OCI-LY3 (cell line): ENCODE results near the gene ARVCF.

Source experiments
- H2AFZ ChIP-seq: fragments of 200-600, 300-600 bp; shearing (Covaris generic); 2 replicates; pipeline ENCODE4 v1.6.0; 2014; ENCODE audit warnings: antibody characterized with exemption, low read depth, low read length
- H3K27ac ChIP-seq: fragments of 200-600, 300-600 bp; sonication (generic); 2 replicates; pipeline ENCODE4 v1.5.1; 2014; ENCODE audit warnings: mild to moderate bottlenecking, low read length, moderate library complexity, mixed read lengths
- H3K27me3 ChIP-seq: fragments of 200-600, 300-600 bp; sonication (generic); 2 replicates; pipeline ENCODE4 v1.6.1; 2014; ENCODE audit warnings: low read depth, low read length, mixed read lengths
- H3K36me3 ChIP-seq: fragments of 200-600, 300-600 bp; sonication (generic); replicated peaks from 2 replicates; pipeline ENCODE3; 2014; ENCODE audit warnings: low read depth, low read length, mixed read lengths
- H3K4me1 ChIP-seq: fragments of 300-600, 200-600 bp; sonication (generic); 2 replicates; pipeline ENCODE4 v1.6.1; 2014; ENCODE audit warnings: low read length, mixed read lengths
- H3K4me2 ChIP-seq: fragments of 200-600, 300-600 bp; sonication (generic); 2 replicates; pipeline ENCODE4 v1.6.1; 2014; ENCODE audit warnings: low read length, mixed read lengths
- H3K4me3 ChIP-seq: fragments of 300-600, 200-600 bp; sonication (generic); 2 replicates; pipeline ENCODE4 v1.5.1; 2014; ENCODE audit warnings: antibody characterized with exemption, mild to moderate bottlenecking, low read length, moderate library complexity
- H3K79me2 ChIP-seq: fragments of 300-600, 200-600 bp; shearing (Covaris generic); 2 replicates; pipeline ENCODE4 v1.6.1; 2014; ENCODE audit warnings: mild to moderate bottlenecking, low read length, mixed read lengths
- H3K9ac ChIP-seq: fragments of 300-600, 200-600 bp; shearing (Covaris generic); 2 replicates; pipeline ENCODE4 v1.6.0; 2014; ENCODE audit warnings: mild to moderate bottlenecking, low read length, moderate library complexity
- H3K9me3 ChIP-seq: fragments of 200-600, 300-600 bp; shearing (Covaris generic); 2 replicates; pipeline ENCODE4 v1.6.1; 2014; ENCODE audit warnings: low read length, mixed read lengths; ENCODE audit not compliant: insufficient read depth
- H4K20me1 ChIP-seq: fragments of 200-600, 300-600 bp; sonication (generic); 2 replicates; pipeline ENCODE4 v1.6.1; 2016; ENCODE audit warnings: low read length, mixed read lengths; ENCODE audit not compliant: insufficient read depth
- CTCF ChIP-seq: fragments of 200-600, 300-600 bp; sonication (generic); IDR thresholded peaks from 2 replicates; pipeline ENCODE4 v1.5.1; 2014; ENCODE audit warnings: antibody characterized with exemption, low read length, low read depth
- EZH2phosphoT487 ChIP-seq: fragments of 200-600 bp; shearing (Covaris generic); IDR thresholded peaks from 2 replicates; pipeline ENCODE4 v1.6.1; 2018; ENCODE audit warnings: antibody characterized with exemption, mixed run types, low read depth

Gene ARVCF

DNA sequence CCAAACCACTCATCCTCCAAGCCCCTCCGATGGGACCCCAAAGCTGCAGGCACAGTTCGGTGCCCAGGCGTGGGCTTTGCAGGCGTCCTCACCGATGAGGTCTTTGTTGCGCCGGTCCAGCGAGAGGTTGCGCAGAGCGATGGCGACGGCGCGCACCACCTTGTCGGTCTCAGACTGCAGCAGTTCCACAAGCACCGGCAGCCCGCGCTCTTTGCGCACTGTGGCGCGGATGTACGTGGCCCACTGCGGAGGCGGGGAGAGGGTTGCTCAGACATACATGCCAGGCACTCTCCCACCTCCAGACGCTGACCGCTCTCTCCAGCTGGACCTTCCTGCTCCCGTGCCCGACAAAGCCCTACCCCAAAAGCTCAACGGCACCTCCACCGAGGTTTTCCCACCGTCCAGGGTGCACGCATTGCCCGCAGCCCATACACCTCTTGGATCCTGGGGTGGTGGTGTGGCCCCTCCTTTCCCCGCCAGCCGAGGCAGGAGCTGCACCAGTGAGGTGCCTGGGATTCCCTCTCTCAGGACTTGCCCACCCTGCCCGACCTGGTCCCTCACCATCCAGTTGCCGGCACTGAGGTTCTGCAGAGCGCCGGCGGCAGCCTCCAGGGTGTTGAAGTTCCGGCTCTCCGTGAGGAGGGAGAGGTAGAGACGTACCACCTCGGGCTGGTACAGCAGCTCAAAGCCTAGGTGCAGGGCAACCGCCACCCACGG is 42.9 kb downstream of the ARVCF start:
- Histone ChIP-seq H3K4me3 (no peak overlapping the region), H3K27ac (no peak overlapping the region), H3K9ac (no peak overlapping the region), H2AFZ (no peak overlapping the region), H3K4me2 (no peak overlapping the region), H4K20me1 (no peaks in the 10 kb centered on the region), H3K9me3 (no peaks in the 10 kb centered on the region), H3K36me3 (no peaks in the 10 kb centered on the region), H3K27me3 (no peaks in the 10 kb centered on the region), H3K79me2 (no peaks in the 10 kb centered on the region), H3K4me1 (peaks cover 3% of the 10 kb centered on the region; the same call in 1 of the 2 replicates)
- TF ChIP-seq CTCF, result no peak
- no peak for TF ChIP-seq EZH2phosphoT487

DNA sequence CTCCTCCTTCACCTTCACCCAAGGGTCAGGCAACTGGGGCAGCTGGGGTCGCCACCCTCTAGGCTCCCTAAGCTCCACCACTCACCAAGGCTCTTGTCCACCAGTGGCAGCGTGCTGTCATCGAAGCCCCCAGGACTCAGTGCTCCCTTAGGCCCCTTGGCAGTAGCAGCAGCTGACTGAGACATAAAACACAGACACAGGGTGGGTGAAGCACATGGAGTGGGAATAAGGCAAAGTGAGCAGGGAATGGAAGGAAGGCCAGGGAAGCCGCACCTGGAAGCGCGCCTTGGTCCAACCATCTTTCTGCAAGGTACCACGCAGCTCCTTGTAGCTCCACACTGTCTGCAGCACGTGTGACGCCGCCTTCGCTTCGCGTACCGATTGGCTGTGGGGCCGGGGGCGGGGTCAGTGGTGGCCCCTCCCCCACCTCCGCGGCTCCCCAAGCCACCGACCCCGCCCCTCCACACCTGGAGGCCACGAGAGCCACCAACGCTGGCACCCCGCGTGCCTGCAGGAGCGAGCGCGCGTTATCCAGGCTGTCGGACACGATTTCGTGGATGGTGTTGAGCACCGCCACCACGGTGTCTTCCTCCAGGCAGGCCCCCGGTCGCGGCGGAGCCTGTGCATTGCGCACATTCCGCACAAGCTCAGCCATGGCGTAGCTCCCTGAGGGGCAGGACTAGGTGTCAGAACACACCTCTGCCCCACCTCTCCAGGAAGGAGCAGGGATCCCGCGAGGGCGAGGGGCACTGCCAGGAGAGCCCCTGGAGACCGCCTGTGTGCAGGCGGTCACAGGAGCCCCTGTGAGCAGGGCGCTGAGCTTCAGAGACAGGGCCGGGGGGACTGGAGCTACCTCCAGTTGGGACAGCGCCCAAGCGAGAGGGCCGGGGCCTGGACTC is 43.7 kb downstream of the ARVCF start:
- H3K9me3 ChIP-seq, result no peaks in the 10 kb centered on the region
- 0 out of 2 replicates have a peak, but pooled peaks cover 1% of the 10 kb centered on the region for H4K20me1 ChIP-seq
- peaks cover 3% of the 10 kb centered on the region; the same call in 1 of the 2 replicates for H3K4me1 ChIP-seq
- no peak overlapping the region for H3K27ac ChIP-seq
- H3K4me2 ChIP-seq, result no peak overlapping the region
- H3K79me2 ChIP-seq, result no peaks in the 10 kb centered on the region
- no peaks in the 10 kb centered on the region for H3K36me3 ChIP-seq
- TF ChIP-seq EZH2phosphoT487 (no peak), CTCF (no peak)
- no peaks in the 10 kb centered on the region for H3K27me3 ChIP-seq
- no peak overlapping the region for H2AFZ ChIP-seq
- H3K4me3 ChIP-seq, result no peak overlapping the region
- H3K9ac ChIP-seq, result no peak overlapping the region

GRCh38 chr22:19972251-19972650 is 44.4 kb downstream of the ARVCF start:
- H3K27ac ChIP-seq, result no peak overlapping the region
- no peak overlapping the region for H3K9ac ChIP-seq
- H3K4me1 ChIP-seq, result peaks cover 3% of the 10 kb centered on the region; the same call in 1 of the 2 replicates

More at GRCh38 chr22:19972251-19972650, 44.4 kb downstream of the ARVCF start:
- TF ChIP-seq CTCF (no peak), EZH2phosphoT487 (no peak)
- Histone ChIP-seq H3K79me2 (no peaks in the 10 kb centered on the region), H3K9me3 (no peaks in the 10 kb centered on the region), H3K27me3 (no peaks in the 10 kb centered on the region), H3K36me3 (no peaks in the 10 kb centered on the region), H4K20me1 (0 out of 2 replicates have a peak, but pooled peaks cover 4% of the 10 kb centered on the region), H3K4me2 (no peak overlapping the region), H3K4me3 (no peak overlapping the region), H2AFZ (no peak overlapping the region)
